DMS 273 (cell line): ENCODE results near the gene CFAP68.
"Not testable (repeated sequence)": the region's sequence is repeated elsewhere in the genome, so short reads cannot be mapped to it uniquely, and the experiment has no call there.

Experiments used
- DNase-seq: peaks from one replicate; lab custom pipeline; 2025; ENCODE audit not compliant: unreplicated experiment; lab: John Stamatoyannopoulos, UW

CFAP68 gene

GRCh38 chr11:111916768-111917167 lies 37.4 kb downstream of the CFAP68 start:
- no peak for DNase-seq

- no peak for DNase-seq
Observed at GRCh38 chr11:111917312-111917711, 38.0 kb downstream of the CFAP68 start.

- DNase-seq, result no peak
Observed at GRCh38 chr11:111917788-111918187, 38.4 kb downstream of the CFAP68 start.

GRCh38 chr11:111918390-111919256 lies 39.3 kb downstream of the CFAP68 start, which contains the start of gene C11orf52:
Gene C11orf52 (plus strand): TSS chr11:111918913. CDS start chr11:111918973, 60 bp downstream.
- peak; percentile 80 for DNase-seq

GRCh38 chr11:111920908-111921307 lies 41.6 kb downstream of the CFAP68 start:
- no peak for DNase-seq

GRCh38 chr11:111921541-111922230 lies 42.3 kb downstream of the CFAP68 start:
- no peak for DNase-seq

- DNase-seq, result peak; percentile 51
Observed at GRCh38 chr11:111922803-111923202, 43.5 kb downstream of the CFAP68 start.

GRCh38 chr11:111923351-111923788 lies 44.0 kb downstream of the CFAP68 start:
- DNase-seq, result peak; percentile 9

GRCh38 chr11:111923951-111924350 lies 44.6 kb downstream of the CFAP68 start:
- DNase-seq, result no peak

GRCh38 chr11:111925953-111926352 lies 46.6 kb downstream of the CFAP68 start:
- DNase-seq, result no peak

GRCh38 chr11:111926505-111927391 lies 47.4 kb downstream of the CFAP68 start:
- DNase-seq, result peak; percentile 98

- DNase-seq, result no peak
Observed at GRCh38 chr11:111930472-111930871, 51.1 kb downstream of the CFAP68 start.

- no peak for DNase-seq
Observed at GRCh38 chr11:111932611-111932950, 53.2 kb downstream of the CFAP68 start.

- DNase-seq, result not testable (repeated sequence)
Observed at GRCh38 chr11:111933176-111933575, 53.8 kb downstream of the CFAP68 start.

GRCh38 chr11:111933872-111934271 lies 54.5 kb downstream of the CFAP68 start:
- DNase-seq, result no peak

- DNase-seq, result peak; percentile 23
Observed at GRCh38 chr11:111934306-111934705, 55.0 kb downstream of the CFAP68 start.
